ENCODE results near the gene GNS. TPM values are rescaled to one million over a fixed set of nuclear protein-coding genes. Genes with fewer than 3 reads are reported as not detected.

Gene GNS
- total and polyA plus RNA-seq, 2 donors (not counting 3 experiments of a cell fraction or from before 2014, with no cell fraction given), result 107 to 142 TPM

GRCh38 chr12:64800640-64801039 lies 41.4 kb upstream of the GNS start:
- DNase-seq (ENCODE audit: low read depth, low spot score) (no peak), FAIRE-seq (no peak)
- Histone ChIP-seq H3K27ac (ENCODE audit: insufficient read depth, low read depth, low read length) (no peak overlapping the region), H3K79me2 (ENCODE audit: control insufficient read depth, insufficient read depth, low read length) (no peaks in the 10 kb centered on the region), H3K9me1 (replicated peaks; ENCODE audit: control insufficient read depth, extremely low read depth, insufficient read depth, low read length) (no peaks in the 10 kb centered on the region), H3K4me1 (ENCODE audit: control insufficient read depth, extremely low read depth, insufficient read depth, low read length) (no peaks in the 10 kb centered on the region), H3K27me3 (ENCODE audit: control insufficient read depth in 2 of 2, insufficient read depth in 2 of 2, low read length in 2 of 2) (no peaks in the 10 kb centered on the region), H3K4me3 (replicated peaks in 1 of 3; ENCODE audit: insufficient read depth in 1 of 3, low read depth in 1 of 3, low read length in 3 of 3) (no peak overlapping the region), H3K4me2 (ENCODE audit: insufficient read depth, low read length) (no peak overlapping the region), H2AFZ (ENCODE audit: low read depth, low read length) (no peak overlapping the region), H3K36me3 (ENCODE audit: control insufficient read depth in 2 of 2, extremely low read depth in 1 of 2, insufficient read depth in 2 of 2, low read length in 2 of 2) (no peaks in the 10 kb centered on the region), H3K9ac (replicated peaks; ENCODE audit: extremely low read depth, insufficient read depth, low read length) (no peak overlapping the region), H3K9me3 (replicated peaks; ENCODE audit: control insufficient read depth, insufficient read depth, low read length) (no peaks in the 10 kb centered on the region), H4K20me1 (replicated peaks; ENCODE audit: control insufficient read depth, extremely low read depth, insufficient read depth, low read length) (no peaks in the 10 kb centered on the region)
- ChIA-PET CTCF (interaction anchor here (1.0 to 2.6 kb wide), 11 partner anchors 8 to 385 kb away, joined by 3 to 23 read pairs (median 5); no protein-coding TSS in a partner anchor), POLR2A (no interaction called here)
- intact Hi-C loops (cut with micrococcal nuclease) (loop anchor here (5.0 kb wide), 1 partner anchor 432 kb away; no protein-coding TSS in a partner anchor), dilution Hi-C loops (cut with MboI; ENCODE audit: extremely low pct_ligation_motif_present, low sequenced_read_pairs) (no loop called here)
- no TSS peak for BruUV-seq (replicated peaks)
- TF ChIP-seq, protein P1, sequence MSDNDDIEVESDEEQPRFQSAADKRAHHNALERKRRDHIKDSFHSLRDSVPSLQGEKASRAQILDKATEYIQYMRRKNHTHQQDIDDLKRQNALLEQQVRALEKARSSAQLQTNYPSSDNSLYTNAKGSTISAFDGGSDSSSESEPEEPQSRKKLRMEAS (IDR thresholded peaks at IDR 0.05; ENCODE audit: insufficient read depth, insufficient read length), result no peak
- TF ChIP-seq EZH2 (IDR thresholded peaks at IDR 0.05; ENCODE audit: borderline replicate concordance, low read depth, low read length, severe bottlenecking) (no peak), MYC (IDR thresholded peaks at IDR 0.05; ENCODE audit: low read depth, low read length) (no peak), GATA2 (IDR thresholded peaks at IDR 0.05; ENCODE audit: insufficient read depth, insufficient read length, low read depth, low read length) (no peak), FOS (IDR thresholded peaks at IDR 0.05; ENCODE audit: borderline replicate concordance, insufficient read depth, low read length) (no peak), CTCF (IDR thresholded peaks at IDR 0.05; ENCODE audit: extremely low read depth in 1 of 2, insufficient read depth in 1 of 2, low read depth in 1 of 2, low read length in 2 of 2) (no peak), POLR2AphosphoS5 (IDR thresholded peaks at IDR 0.05; ENCODE audit: insufficient read depth, low read depth, low read length) (no peak), POLR2A (IDR thresholded peaks at IDR 0.05; ENCODE audit: low read depth, low read length) (no peak), JUN (IDR thresholded peaks at IDR 0.05; ENCODE audit: borderline replicate concordance, insufficient read depth, insufficient read length, low read depth) (no peak)

Data from endothelial cell of umbilical vein (primary cell).